OCI-LY3 (cell line): ENCODE measurements around the gene USP19.

Experiments
- H2AFZ ChIP-seq: fragments of 200-600, 300-600 bp; shearing (Covaris generic); 2 replicates; pipeline ENCODE4 v1.6.0; 2014; ENCODE audit warnings: antibody characterized with exemption, low read depth, low read length
- H3K27ac ChIP-seq: fragments of 200-600, 300-600 bp; sonication (generic); 2 replicates; pipeline ENCODE4 v1.5.1; 2014; ENCODE audit warnings: mild to moderate bottlenecking, low read length, moderate library complexity, mixed read lengths
- H3K27me3 ChIP-seq: fragments of 200-600, 300-600 bp; sonication (generic); 2 replicates; pipeline ENCODE4 v1.6.1; 2014; ENCODE audit warnings: low read depth, low read length, mixed read lengths
- H3K36me3 ChIP-seq: fragments of 200-600, 300-600 bp; sonication (generic); replicated peaks from 2 replicates; pipeline ENCODE3; 2014; ENCODE audit warnings: low read depth, low read length, mixed read lengths
- H3K4me1 ChIP-seq: fragments of 300-600, 200-600 bp; sonication (generic); 2 replicates; pipeline ENCODE4 v1.6.1; 2014; ENCODE audit warnings: low read length, mixed read lengths
- H3K4me2 ChIP-seq: fragments of 200-600, 300-600 bp; sonication (generic); 2 replicates; pipeline ENCODE4 v1.6.1; 2014; ENCODE audit warnings: low read length, mixed read lengths
- H3K4me3 ChIP-seq: fragments of 300-600, 200-600 bp; sonication (generic); 2 replicates; pipeline ENCODE4 v1.5.1; 2014; ENCODE audit warnings: antibody characterized with exemption, mild to moderate bottlenecking, low read length, moderate library complexity
- H3K79me2 ChIP-seq: fragments of 300-600, 200-600 bp; shearing (Covaris generic); 2 replicates; pipeline ENCODE4 v1.6.1; 2014; ENCODE audit warnings: mild to moderate bottlenecking, low read length, mixed read lengths
- H3K9ac ChIP-seq: fragments of 300-600, 200-600 bp; shearing (Covaris generic); 2 replicates; pipeline ENCODE4 v1.6.0; 2014; ENCODE audit warnings: mild to moderate bottlenecking, low read length, moderate library complexity
- H3K9me3 ChIP-seq: fragments of 200-600, 300-600 bp; shearing (Covaris generic); 2 replicates; pipeline ENCODE4 v1.6.1; 2014; ENCODE audit warnings: low read length, mixed read lengths; ENCODE audit not compliant: insufficient read depth
- H4K20me1 ChIP-seq: fragments of 200-600, 300-600 bp; sonication (generic); 2 replicates; pipeline ENCODE4 v1.6.1; 2016; ENCODE audit warnings: low read length, mixed read lengths; ENCODE audit not compliant: insufficient read depth
- CTCF ChIP-seq: fragments of 200-600, 300-600 bp; sonication (generic); IDR thresholded peaks from 2 replicates; pipeline ENCODE4 v1.5.1; 2014; ENCODE audit warnings: antibody characterized with exemption, low read length, low read depth
- EZH2phosphoT487 ChIP-seq: fragments of 200-600 bp; shearing (Covaris generic); IDR thresholded peaks from 2 replicates; pipeline ENCODE4 v1.6.1; 2018; ENCODE audit warnings: antibody characterized with exemption, mixed run types, low read depth

The USP19 gene

GRCh38 chr3:49093853-49094767 lies 26.5 kb downstream of the USP19 start, which contains the start of gene QRICH1:
Gene QRICH1 (minus strand): TSS chr3:49094071. CDS start chr3:49077017, 17,054 bp downstream.
- no peaks in the 10 kb centered on the region for H3K9me3 ChIP-seq
- H3K4me1 ChIP-seq = peaks cover 10% of the 10 kb centered on the region
- peak within 1 kb of the TSS; percentile 87 for H3K9ac ChIP-seq
- no peaks in the 10 kb centered on the region for H3K27me3 ChIP-seq
- peak within 1 kb of the TSS; percentile 81 for H3K4me3 ChIP-seq
- H3K4me2 ChIP-seq = peak within 1 kb of the TSS; percentile 88
- peaks cover 28% of the 10 kb centered on the region for H3K36me3 ChIP-seq
- H3K27ac ChIP-seq = peak within 1 kb of the TSS; percentile 83
- peaks cover 43% of the 10 kb centered on the region for H3K79me2 ChIP-seq
- peaks cover 15% of the 10 kb centered on the region; the same call in 1 of the 2 replicates for H4K20me1 ChIP-seq
- peak; percentile 52 for TF ChIP-seq CTCF
- TF ChIP-seq EZH2phosphoT487 = no peak
- peak within 1 kb of the TSS; percentile 68 for H2AFZ ChIP-seq

GRCh38 chr3:49092938-49093852 lies 27.4 kb downstream of the USP19 start:
- H4K20me1 ChIP-seq = peaks cover 21% of the 10 kb centered on the region; the same call in 1 of the 2 replicates
- H3K27ac ChIP-seq = peak overlapping the region; percentile 83
- no peak for TF ChIP-seq CTCF

GRCh38 chr3:49081429-49081828 lies 39.2 kb downstream of the USP19 start:
- no peak overlapping the region for H3K9ac ChIP-seq
- no peak overlapping the region for H3K4me3 ChIP-seq
- H3K27ac ChIP-seq = no peak overlapping the region
- no peaks in the 10 kb centered on the region for H3K9me3 ChIP-seq
- H3K79me2 ChIP-seq = peaks cover 94% of the 10 kb centered on the region
- H3K4me2 ChIP-seq = no peak overlapping the region
- H4K20me1 ChIP-seq = peaks cover 28% of the 10 kb centered on the region
- no peak overlapping the region for H2AFZ ChIP-seq
- no peaks in the 10 kb centered on the region for H3K27me3 ChIP-seq
- TF ChIP-seq CTCF (no peak), EZH2phosphoT487 (no peak)
- peaks cover 19% of the 10 kb centered on the region for H3K36me3 ChIP-seq
- H3K4me1 ChIP-seq = peaks cover 2% of the 10 kb centered on the region; the same call in 1 of the 2 replicates

More at GRCh38 chr3:49092938-49093852, 27.4 kb downstream of the USP19 start:
- no peaks in the 10 kb centered on the region for H3K27me3 ChIP-seq
- H2AFZ ChIP-seq = peak overlapping the region; percentile 7; the same call in 1 of the 2 replicates
- peak overlapping the region; percentile 81 for H3K4me3 ChIP-seq
- peaks cover 10% of the 10 kb centered on the region for H3K4me1 ChIP-seq
- H3K9me3 ChIP-seq = no peaks in the 10 kb centered on the region
- peak overlapping the region; percentile 87 for H3K9ac ChIP-seq
- H3K79me2 ChIP-seq = peaks cover 53% of the 10 kb centered on the region
- peak overlapping the region; percentile 88 for H3K4me2 ChIP-seq
- H3K36me3 ChIP-seq = peaks cover 23% of the 10 kb centered on the region
